Activated CD4-positive, alpha-beta T cell treated with anti-CD3 and anti-CD28 coated beads, Interleukin-2, amount 10 ng/mL, durations not matched to agents 24 days and 14 days (primary cell): Measurements from ENCODE around the gene MAN2A2. TPM values are rescaled to one million over a fixed set of nuclear protein-coding genes. Genes with fewer than 3 reads are reported as not detected.
"Not testable (repeated sequence)": the region's sequence is repeated elsewhere in the genome, so short reads cannot be mapped to it uniquely, and the experiment has no call there.

Experiments used
- DNase-seq: peaks from one replicate; pipeline ENCODE4 v3.0.0; 2022
- H3K27ac Mint-ChIP-seq: one replicate; pipeline ENCODE4 v1.8.0; 2022; ENCODE audit warnings: mild to moderate bottlenecking, mixed read lengths
- H3K27me3 Mint-ChIP-seq: one replicate; pipeline ENCODE4 v1.8.0; 2022; ENCODE audit warnings: mixed read lengths
- H3K36me3 Mint-ChIP-seq: one replicate; pipeline ENCODE4 v1.8.0; 2022; ENCODE audit warnings: low read depth, mild to moderate bottlenecking, mixed read lengths
- H3K4me1 Mint-ChIP-seq: one replicate; pipeline ENCODE4 v1.8.0; 2021; ENCODE audit warnings: mixed read lengths
- H3K4me3 Mint-ChIP-seq: one replicate; pipeline ENCODE4 v1.8.0; 2022; ENCODE audit warnings: mild to moderate bottlenecking, moderate library complexity, mixed read lengths
- H3K9me3 Mint-ChIP-seq: one replicate; pipeline ENCODE4 v1.8.0; 2021; ENCODE audit warnings: mixed read lengths
- intact Hi-C: fragments of 100-400 bp; cut with micrococcal nuclease; formaldehyde crosslinking; loops from one replicate; pipeline ENCODE4 v1.15.1; 2023
- total RNA-seq: library from RNA; stranded (reverse); gene quantifications from 2 replicates; pipeline ENCODE4 v1.2.3, GENCODE V29; 2022

The MAN2A2 gene
- total RNA-seq, 1 donor from 2014 or later, result 196 TPM

DNA sequence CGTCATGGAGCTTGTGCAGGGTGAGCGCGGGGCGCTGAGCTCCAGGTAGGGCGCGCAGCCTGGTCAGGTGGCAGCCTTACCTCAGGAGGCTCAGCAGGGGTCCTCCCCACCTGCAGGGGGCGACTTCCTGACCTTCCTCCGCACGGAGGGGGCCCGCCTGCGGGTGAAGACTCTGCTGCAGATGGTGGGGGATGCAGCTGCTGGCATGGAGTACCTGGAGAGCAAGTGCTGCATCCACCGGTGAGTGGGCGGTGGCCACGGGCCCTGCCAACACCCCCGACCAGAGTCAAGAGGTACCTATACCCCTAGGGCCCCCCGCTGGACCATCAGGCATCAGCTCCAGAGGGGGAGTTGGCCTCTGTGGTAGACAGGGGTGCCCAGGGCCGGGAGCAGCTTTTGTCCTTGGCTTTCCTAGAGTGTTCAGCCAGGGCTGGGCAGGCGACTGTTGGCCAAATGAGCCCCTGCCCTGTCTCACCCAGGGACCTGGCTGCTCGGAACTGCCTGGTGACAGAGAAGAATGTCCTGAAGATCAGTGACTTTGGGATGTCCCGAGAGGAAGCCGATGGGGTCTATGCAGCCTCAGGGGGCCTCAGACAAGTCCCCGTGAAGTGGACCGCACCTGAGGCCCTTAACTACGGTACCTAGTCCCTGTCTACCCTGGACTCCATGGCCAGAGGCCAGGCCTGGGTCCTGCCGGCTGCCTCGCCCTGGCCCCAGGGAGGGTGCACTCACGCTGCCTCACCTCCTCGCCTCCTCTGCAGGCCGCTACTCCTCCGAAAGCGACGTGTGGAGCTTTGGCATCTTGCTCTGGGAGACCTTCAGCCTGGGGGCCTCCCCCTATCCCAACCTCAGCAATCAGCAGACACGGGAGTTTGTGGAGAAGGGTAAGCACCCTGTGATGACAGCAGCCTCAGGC is 9.7 kb upstream of the MAN2A2 start:
- no peak for DNase-seq
- H3K36me3 Mint-ChIP-seq, result peaks cover 55% of the 10 kb centered on the region
- intact Hi-C loops, result no loop called here
- H3K4me3 Mint-ChIP-seq, result no peak overlapping the region
- no peak overlapping the region for H3K27ac Mint-ChIP-seq
- H3K4me1 Mint-ChIP-seq, result peaks cover under 1% of the 10 kb centered on the region
- no peaks in the 10 kb centered on the region for H3K9me3 Mint-ChIP-seq
- H3K27me3 Mint-ChIP-seq, result no peaks in the 10 kb centered on the region

DNA sequence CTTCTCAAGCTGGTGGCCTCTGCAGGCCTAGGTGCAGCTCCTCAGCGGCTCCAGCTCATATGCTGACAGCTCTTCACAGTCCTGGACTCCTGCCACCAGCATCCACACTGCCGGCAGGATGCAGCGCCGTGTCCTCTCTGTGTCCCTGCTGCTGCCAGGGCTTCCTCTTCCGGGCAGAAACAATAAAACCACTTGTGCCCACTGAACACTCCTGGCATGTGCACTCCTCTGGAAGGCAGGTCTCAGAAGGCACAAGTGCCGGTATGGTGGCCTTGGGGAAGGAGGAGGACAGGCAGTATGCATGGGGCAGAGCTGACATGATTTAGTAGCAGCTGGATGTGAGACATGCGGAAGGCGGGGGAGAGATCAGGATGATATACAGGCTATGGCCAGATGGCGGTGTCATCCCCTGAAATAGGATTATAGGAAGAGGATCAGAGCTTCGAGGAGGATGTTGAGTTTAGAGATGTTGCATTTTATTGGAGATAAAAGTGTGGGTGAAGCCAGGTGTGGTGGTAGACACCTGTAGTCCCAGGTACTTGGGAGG is 7.5 kb upstream of the MAN2A2 start:
- Mint-ChIP-seq H3K4me1 (no peaks in the 10 kb centered on the region), H3K4me3 (no peak overlapping the region), H3K9me3 (no peaks in the 10 kb centered on the region), H3K27me3 (no peaks in the 10 kb centered on the region), H3K27ac (peak overlapping the region; percentile 5), H3K36me3 (peaks cover 46% of the 10 kb centered on the region)
- intact Hi-C loops, result no loop called here
- no peak for DNase-seq

DNA sequence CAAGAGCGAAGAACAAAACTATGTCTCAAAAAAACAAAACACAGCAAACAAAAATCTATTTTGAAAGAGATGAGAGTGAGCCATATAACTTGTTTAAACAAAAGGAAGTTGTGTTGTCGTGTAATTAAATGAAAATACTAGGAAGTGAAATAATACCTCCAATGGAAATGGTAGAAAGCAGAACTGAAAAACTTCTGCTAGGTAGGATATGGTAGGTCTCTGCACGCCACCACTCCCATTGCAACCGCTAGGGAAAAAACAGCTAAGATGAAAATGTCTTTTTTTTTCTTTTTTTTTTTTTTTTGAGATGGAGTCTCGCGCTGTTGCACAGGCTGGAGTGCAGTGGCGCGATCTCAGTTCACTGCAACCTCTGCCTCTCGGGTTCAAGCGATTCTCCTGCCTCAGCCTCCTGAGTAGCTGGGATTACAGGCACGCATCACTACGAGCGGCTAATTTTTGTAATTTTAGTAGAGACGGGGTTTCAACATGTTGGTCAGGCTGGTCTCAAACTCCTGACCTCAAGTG is 5.9 kb upstream of the MAN2A2 start:
- intact Hi-C loops, H3K9me3 Mint-ChIP-seq, H3K4me3 Mint-ChIP-seq, H3K27ac Mint-ChIP-seq, H3K27me3 Mint-ChIP-seq, DNase-seq: not testable (repeated sequence)
- Mint-ChIP-seq H3K4me1 (peaks cover 12% of the 10 kb centered on the region), H3K36me3 (peaks cover 36% of the 10 kb centered on the region)

DNA sequence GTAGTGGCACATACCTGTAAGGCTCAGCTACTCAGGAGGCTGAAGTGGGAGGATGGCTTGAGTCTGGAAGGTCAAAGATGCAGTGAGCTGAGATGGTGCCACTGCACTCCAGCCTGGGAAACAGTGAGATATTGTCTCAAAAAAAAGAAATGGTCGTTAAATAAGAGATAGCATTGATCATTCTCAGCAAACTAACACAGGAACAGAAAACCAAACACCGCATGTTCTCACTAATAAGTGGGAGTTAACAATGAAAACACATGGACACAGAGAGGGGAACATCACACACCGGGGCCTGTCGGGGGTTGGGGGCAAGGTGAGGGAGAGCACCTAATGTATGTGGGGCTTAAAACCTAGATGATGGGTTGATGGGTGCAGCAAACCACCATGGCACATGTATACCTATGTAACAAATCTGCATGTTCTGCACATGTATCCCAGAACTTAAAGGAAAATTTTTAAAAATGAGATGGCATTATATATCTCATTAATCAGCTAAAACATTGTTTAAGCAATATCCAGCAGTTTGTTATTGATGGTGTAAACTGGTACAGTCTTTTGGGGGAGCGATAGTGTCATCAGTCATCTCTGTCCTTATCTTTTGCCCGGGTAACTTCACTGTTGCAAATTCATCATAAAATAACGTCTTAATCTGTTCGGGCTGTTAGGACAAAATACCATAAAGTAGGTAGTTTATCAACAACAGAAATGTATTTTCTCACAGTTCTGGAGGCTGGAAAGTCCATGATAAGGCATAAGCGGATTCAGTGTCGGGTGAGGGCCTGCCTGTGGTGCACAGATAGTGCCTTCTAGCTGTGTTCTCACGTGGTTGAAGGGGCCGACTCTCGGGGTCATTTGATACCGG is 1.7 kb upstream of the MAN2A2 start:
- Mint-ChIP-seq H3K27ac (peak overlapping the region; percentile 70), H3K4me3 (peak overlapping the region; percentile 87), H3K9me3 (no peaks in the 10 kb centered on the region), H3K4me1 (peaks cover 24% of the 10 kb centered on the region), H3K36me3 (peaks cover 26% of the 10 kb centered on the region), H3K27me3 (no peaks in the 10 kb centered on the region)
- peak; percentile 70 for DNase-seq
- intact Hi-C loops, result loop anchor here (1.0 kb wide), 2 partner anchors 23 to 33 kb away; no protein-coding TSS in a partner anchor

DNA sequence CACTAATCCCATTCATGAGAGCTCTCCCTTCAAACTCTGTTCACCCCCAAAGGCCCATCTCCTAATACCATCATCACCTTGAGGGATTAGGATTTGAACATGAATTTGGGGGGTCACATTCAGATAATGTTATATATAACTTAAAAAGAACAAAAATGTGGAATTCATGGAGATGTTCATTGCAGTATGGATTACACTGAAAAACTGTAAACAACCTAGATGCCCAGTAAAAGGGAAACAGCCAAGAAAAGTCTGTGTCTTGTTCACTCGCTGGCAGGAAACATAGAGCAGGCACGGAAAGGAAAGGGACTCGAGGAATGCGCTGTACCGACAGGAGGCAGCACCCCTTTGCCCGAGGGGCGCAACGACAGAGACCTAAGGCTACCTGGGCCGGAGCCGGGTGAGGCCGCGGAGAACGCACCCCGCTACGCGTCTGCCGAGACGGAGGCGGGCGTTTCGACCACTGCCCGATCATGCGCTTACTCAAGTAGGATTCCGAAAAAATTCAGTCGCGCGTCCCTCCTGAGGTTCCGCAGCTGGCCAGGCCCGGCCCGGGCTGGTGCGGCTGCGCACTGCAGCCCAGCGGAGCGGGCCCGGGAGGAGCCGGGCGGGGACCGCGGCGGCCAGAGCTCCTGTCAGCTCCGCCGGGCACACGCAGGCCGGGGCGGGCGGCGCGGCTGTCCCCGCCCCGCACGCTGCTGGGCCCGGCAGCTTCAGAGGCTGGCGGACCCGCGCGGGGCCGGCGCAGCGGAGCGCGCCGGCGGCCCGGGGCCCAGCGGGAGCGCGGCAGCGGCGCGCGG is 862 bp upstream of the MAN2A2 start:
- Mint-ChIP-seq H3K36me3 (peaks cover 26% of the 10 kb centered on the region), H3K9me3 (no peaks in the 10 kb centered on the region), H3K27ac (peak overlapping the region; percentile 70), H3K4me1 (peaks cover 26% of the 10 kb centered on the region), H3K4me3 (peak overlapping the region; percentile 87), H3K27me3 (no peaks in the 10 kb centered on the region)
- intact Hi-C loops, result loop anchor here (1.0 kb wide), 2 partner anchors 22 to 32 kb away; no protein-coding TSS in a partner anchor
- peak; percentile 93 for DNase-seq

DNA sequence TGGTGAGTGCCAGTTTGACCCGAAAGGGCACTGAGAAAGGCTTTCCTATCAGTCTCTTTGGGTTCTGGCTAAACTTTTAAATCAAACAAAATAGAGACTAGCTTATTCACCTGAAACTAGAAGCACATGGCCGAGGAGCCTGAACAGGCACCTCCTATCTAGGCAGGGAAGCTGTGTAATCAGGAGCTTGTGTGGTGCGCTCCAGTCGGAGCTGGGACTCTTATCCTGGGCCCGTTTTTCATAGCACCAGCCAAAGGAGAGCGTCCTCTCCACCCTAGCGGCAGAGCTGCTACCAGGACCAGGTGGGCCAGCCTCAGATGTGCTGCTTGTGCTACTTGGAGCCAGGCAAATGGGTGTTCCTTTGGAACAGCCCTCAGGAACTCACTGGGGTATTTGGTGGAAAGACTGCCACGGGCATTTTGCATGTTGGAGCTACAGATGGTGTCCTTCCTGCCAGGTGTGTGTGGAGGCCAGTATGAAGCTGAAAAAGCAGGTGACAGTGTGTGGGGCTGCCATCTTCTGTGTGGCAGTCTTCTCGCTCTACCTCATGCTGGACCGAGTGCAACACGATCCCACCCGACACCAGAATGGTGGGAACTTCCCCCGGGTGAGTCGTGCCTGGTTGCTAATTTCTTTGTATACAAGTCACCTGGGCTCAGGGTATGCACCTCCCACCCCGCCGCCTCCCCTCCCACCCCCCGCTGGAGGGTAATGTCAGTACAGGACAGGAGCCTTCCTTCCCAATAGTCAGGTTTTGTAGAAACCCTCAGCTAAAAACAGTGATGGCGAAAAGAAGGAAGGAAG is 833 bp downstream of the MAN2A2 start:
- Mint-ChIP-seq H3K36me3 (peaks cover 38% of the 10 kb centered on the region), H3K4me1 (peaks cover 26% of the 10 kb centered on the region), H3K27ac (peak overlapping the region; percentile 91), H3K27me3 (no peaks in the 10 kb centered on the region), H3K4me3 (peak overlapping the region; percentile 90), H3K9me3 (no peaks in the 10 kb centered on the region)
- intact Hi-C loops, result no loop called here
- no peak for DNase-seq

DNA sequence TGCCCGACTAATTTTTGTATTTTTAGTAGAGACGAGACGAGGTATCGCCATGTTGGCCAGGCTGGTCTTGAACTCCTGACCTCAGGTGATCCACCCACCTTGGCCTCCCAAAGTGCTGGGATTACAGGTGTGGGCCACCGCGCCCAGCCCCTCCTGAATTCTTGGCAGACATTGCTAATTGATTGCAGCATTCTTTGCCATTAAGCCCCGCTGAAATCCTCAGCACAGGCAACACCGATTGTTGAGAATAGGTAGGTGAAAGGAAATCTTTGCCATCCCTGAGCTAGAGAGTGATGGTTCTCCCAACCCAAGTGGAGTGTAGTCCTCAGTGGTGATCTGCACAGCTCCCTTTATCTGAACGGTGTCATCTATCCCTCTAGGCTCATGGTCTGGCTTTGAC is 1.6 kb downstream of the MAN2A2 start:
- H3K27ac Mint-ChIP-seq, result no peak overlapping the region
- DNase-seq, result no peak
- H3K9me3 Mint-ChIP-seq, result no peaks in the 10 kb centered on the region
- H3K4me1 Mint-ChIP-seq, result peaks cover 26% of the 10 kb centered on the region
- no peaks in the 10 kb centered on the region for H3K27me3 Mint-ChIP-seq
- peak overlapping the region; percentile 35 for H3K4me3 Mint-ChIP-seq
- peaks cover 41% of the 10 kb centered on the region for H3K36me3 Mint-ChIP-seq
- intact Hi-C loops, result no loop called here

DNA sequence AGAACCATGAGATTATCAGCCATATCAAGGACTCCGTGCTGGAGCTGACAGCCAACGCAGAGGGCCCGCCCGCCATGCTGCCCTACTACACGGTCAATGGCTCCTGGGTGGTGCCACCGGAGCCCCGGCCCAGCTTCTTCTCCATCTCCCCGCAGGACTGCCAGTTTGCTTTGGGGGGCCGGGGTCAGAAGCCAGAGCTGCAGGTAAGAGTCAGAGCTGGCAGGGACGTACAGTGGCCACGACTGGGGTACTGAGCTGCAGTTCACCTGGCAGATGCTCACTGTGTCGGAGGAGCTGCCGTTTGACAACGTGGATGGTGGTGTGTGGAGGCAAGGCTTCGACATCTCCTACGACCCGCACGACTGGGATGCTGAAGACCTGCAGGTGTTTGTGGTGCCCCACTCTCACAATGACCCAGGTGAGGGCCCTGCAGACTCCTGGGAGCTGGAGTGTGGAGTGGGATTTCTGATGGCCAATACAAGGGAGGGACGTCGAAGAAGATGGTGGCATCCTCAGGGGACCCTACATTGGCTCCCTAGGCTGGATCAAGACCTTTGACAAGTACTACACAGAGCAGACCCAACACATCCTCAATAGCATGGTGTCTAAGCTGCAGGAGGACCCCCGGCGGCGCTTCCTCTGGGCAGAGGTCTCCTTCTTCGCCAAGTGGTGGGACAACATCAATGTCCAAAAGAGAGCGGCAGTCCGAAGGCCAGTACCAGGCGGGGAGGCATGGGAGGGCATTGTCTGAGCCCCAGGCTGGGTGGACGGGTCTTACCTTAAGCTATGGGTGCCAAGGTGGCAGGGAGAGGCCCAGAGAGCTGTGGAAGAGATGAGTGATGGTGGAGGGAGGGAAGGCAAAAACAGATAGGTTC is 2.4 kb downstream of the MAN2A2 start:
- peaks cover 26% of the 10 kb centered on the region for H3K4me1 Mint-ChIP-seq
- peaks cover 43% of the 10 kb centered on the region for H3K36me3 Mint-ChIP-seq
- no peaks in the 10 kb centered on the region for H3K9me3 Mint-ChIP-seq
- H3K4me3 Mint-ChIP-seq, result peak overlapping the region; percentile 51
- no peaks in the 10 kb centered on the region for H3K27me3 Mint-ChIP-seq
- intact Hi-C loops, result no loop called here
- no peak for DNase-seq
- H3K27ac Mint-ChIP-seq, result peak overlapping the region; percentile 0

DNA sequence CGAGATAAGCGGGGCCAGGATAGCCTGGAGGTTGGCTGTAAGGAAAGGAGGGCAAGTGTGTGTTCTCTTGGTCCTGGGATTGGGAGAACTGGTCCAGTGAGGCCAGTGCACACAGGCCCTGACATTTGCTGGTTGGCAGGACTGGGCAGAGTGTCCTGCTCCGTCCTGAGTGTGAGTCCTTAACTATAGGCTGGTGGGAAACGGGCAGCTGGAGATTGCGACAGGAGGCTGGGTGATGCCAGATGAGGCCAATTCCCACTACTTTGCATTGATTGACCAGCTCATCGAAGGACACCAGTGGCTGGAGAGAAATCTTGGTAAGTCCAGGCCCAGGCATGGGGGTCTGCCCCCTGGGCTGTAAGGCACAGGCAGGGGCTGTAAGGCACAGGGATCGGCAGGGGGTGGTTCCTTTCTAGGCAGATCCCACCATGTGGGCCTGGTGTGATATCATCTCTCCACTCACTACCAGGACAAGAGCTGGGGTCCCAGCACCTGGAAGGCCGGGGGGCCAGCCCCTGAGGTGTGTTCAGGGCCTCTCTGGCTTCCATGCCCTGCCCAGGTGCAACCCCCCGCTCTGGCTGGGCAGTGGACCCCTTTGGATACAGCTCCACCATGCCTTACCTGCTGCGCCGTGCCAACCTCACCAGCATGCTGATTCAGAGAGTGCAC is 3.2 kb downstream of the MAN2A2 start:
- Mint-ChIP-seq H3K9me3 (no peaks in the 10 kb centered on the region), H3K27ac (peak overlapping the region; percentile 0), H3K4me1 (peaks cover 23% of the 10 kb centered on the region), H3K4me3 (no peak overlapping the region), H3K27me3 (no peaks in the 10 kb centered on the region), H3K36me3 (peaks cover 50% of the 10 kb centered on the region)
- intact Hi-C loops, result no loop called here
- no peak for DNase-seq

DNA sequence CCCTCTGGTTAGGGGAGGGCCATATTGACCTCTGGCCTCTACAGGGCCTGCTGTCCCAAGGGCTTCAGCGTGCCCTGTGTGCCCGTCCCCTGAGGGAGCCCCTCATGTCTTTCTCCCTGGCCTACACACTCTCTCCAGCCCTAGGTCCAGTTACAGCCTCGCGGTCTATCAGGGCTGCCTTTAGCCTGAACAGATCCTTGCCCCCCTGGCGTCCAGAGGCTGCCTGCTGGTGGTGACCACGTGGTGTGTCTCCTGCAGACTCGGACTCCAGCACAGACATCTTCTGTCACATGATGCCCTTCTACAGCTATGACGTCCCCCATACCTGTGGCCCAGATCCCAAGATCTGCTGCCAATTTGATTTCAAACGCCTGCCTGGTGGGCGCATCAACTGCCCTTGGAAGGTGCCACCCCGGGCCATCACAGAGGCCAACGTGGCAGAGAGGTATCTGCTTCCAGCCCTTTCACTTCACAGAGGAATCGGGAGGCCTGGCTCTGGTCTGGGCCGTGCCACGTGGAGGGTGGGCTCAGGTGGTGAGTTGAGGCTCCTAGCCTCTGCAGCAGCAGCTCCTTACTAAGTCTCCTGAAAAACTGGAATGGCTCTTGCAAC is 4.1 kb downstream of the MAN2A2 start:
- H3K27ac Mint-ChIP-seq, result no peak overlapping the region
- H3K9me3 Mint-ChIP-seq, result no peaks in the 10 kb centered on the region
- H3K4me1 Mint-ChIP-seq, result peaks cover 15% of the 10 kb centered on the region
- peaks cover 56% of the 10 kb centered on the region for H3K36me3 Mint-ChIP-seq
- intact Hi-C loops, result no loop called here
- DNase-seq, result no peak
- no peaks in the 10 kb centered on the region for H3K27me3 Mint-ChIP-seq
- H3K4me3 Mint-ChIP-seq, result no peak overlapping the region

DNA sequence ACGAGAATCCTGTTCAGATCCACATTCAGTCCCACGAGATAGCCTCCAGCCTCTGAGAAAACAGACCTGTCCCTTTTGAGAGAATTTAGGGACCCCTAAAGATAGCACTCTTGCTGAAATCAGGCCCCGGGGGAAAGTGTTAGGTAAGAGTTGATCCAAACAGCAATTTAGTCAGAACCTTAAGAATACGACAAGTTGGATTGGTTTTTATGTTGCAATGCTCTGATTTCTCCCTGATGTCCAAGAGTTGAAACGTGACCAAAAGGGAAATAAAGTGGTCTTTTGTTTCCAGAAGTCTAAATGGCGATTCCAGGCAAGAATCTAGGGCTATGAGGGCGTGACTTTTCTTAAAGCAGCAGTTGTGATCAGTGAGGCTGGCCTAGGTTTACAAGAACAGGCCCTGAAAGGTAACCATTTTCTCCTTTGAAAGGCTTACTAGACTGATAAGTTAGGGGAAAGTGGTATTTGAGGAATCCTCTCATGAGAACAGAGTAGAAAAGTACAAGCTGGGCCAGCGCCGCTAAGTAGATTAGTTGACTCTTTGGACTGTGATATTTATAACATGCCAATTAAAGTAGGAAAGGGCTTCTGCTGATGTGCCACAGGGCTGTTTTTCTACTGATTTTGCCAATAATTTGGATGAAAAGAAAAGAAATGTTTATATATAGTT is 4.9 kb downstream of the MAN2A2 start:
- Mint-ChIP-seq H3K27ac (no peak overlapping the region), H3K9me3 (no peaks in the 10 kb centered on the region), H3K4me1 (peaks cover 14% of the 10 kb centered on the region), H3K4me3 (no peak overlapping the region), H3K36me3 (peaks cover 62% of the 10 kb centered on the region), H3K27me3 (no peaks in the 10 kb centered on the region)
- intact Hi-C loops, result no loop called here
- no peak for DNase-seq
